ENCODE measurements around the gene MINDY4. TPM values are rescaled to one million over a fixed set of nuclear protein-coding genes. Genes with fewer than 3 reads are reported as not detected.

MINDY4 gene
- total RNA-seq, 1 donor, result 4.3 TPM

GRCh38 chr7:30896783-30897637 is 125.8 kb downstream of the MINDY4 start:
- peak in 1 of 3 donors; percentile 12 for DNase-seq (ENCODE audit: low read depth in 2 of 3, low spot score in 2 of 3)

- DNase-seq (ENCODE audit: low read depth in 2 of 3, low spot score in 2 of 3), result no peak
Observed at GRCh38 chr7:30897770-30898169, 126.6 kb downstream of the MINDY4 start.

- no peak for DNase-seq (ENCODE audit: low read depth in 2 of 3, low spot score in 2 of 3)
Observed at GRCh38 chr7:30898411-30898810, 127.2 kb downstream of the MINDY4 start.

GRCh38 chr7:30899066-30899465 is 127.8 kb downstream of the MINDY4 start:
- DNase-seq (ENCODE audit: low read depth in 2 of 3, low spot score in 2 of 3), result no peak

GRCh38 chr7:30899630-30900029 is 128.4 kb downstream of the MINDY4 start:
- DNase-seq (ENCODE audit: low read depth in 2 of 3, low spot score in 2 of 3), result no peak

- DNase-seq (ENCODE audit: low read depth in 2 of 3, low spot score in 2 of 3), result no peak
Observed at GRCh38 chr7:30900053-30900452, 128.8 kb downstream of the MINDY4 start.

- DNase-seq (ENCODE audit: low read depth in 2 of 3, low spot score in 2 of 3), result no peak
Observed at GRCh38 chr7:30900803-30901362, 129.7 kb downstream of the MINDY4 start.

GRCh38 chr7:30901856-30902255 is 130.6 kb downstream of the MINDY4 start:
- DNase-seq (ENCODE audit: low read depth in 2 of 3, low spot score in 2 of 3), result no peak

- no peak for DNase-seq (ENCODE audit: low read depth in 2 of 3, low spot score in 2 of 3)
Observed at GRCh38 chr7:30902466-30902865, 131.2 kb downstream of the MINDY4 start.

- DNase-seq (ENCODE audit: low read depth in 2 of 3, low spot score in 2 of 3), result no peak
Observed at GRCh38 chr7:30903146-30903545, 131.9 kb downstream of the MINDY4 start.

- no peak for DNase-seq (ENCODE audit: low read depth in 2 of 3, low spot score in 2 of 3)
Observed at GRCh38 chr7:30904561-30904960, 133.3 kb downstream of the MINDY4 start.

GRCh38 chr7:30905078-30906012 is 134.1 kb downstream of the MINDY4 start:
- DNase-seq (ENCODE audit: low read depth in 2 of 3, low spot score in 2 of 3), result no peak

GRCh38 chr7:30906014-30906413 is 134.8 kb downstream of the MINDY4 start:
- DNase-seq (ENCODE audit: low read depth in 2 of 3, low spot score in 2 of 3), result no peak

GRCh38 chr7:30906515-30907240 is 135.5 kb downstream of the MINDY4 start:
- no peak for DNase-seq (ENCODE audit: low read depth in 2 of 3, low spot score in 2 of 3)

GRCh38 chr7:30907527-30908267 is 136.5 kb downstream of the MINDY4 start:
- DNase-seq (ENCODE audit: low read depth in 2 of 3, low spot score in 2 of 3), result no peak

GRCh38 chr7:30908681-30909080 is 137.5 kb downstream of the MINDY4 start:
- no peak for DNase-seq (ENCODE audit: low read depth in 2 of 3, low spot score in 2 of 3)

GRCh38 chr7:30909431-30909830 is 138.2 kb downstream of the MINDY4 start:
- DNase-seq (ENCODE audit: low read depth in 2 of 3, low spot score in 2 of 3), result no peak

GRCh38 chr7:30910411-30911073 is 139.3 kb downstream of the MINDY4 start:
- DNase-seq (ENCODE audit: low read depth in 2 of 3, low spot score in 2 of 3), result no peak

GRCh38 chr7:30911133-30911532 is 139.9 kb downstream of the MINDY4 start:
- DNase-seq (ENCODE audit: low read depth in 2 of 3, low spot score in 2 of 3), result no peak
